H1 (cell line): ENCODE results near the gene CELF4.

ENCODE experiments used
- CEBPB ChIP-seq: IDR thresholded peaks from 2 replicates; pipeline ENCODE4 v1.6.1; 2012; ENCODE audit warnings: low read depth, low read length
- EZH2 ChIP-seq: fragments of 200-600 bp; sonication (generic); IDR thresholded peaks from 2 replicates; pipeline ENCODE4 v1.7.1; 2012; ENCODE audit warnings: low read depth, mild to moderate bottlenecking, moderate library complexity, low read length, inconsistent platforms; ENCODE audit not compliant: severe bottlenecking
- MAX ChIP-seq: IDR thresholded peaks from 2 replicates; pipeline ENCODE4 v1.6.1; 2012; ENCODE audit warnings: inconsistent platforms
- POLR2AphosphoS5 ChIP-seq: IDR thresholded peaks from 2 replicates; pipeline ENCODE4 v1.6.1; 2011; ENCODE audit warnings: low read depth, low read length
- YY1 ChIP-seq: IDR thresholded peaks from 2 replicates; pipeline ENCODE4 v1.6.1; 2011; ENCODE audit warnings: low read depth, mild to moderate bottlenecking, low read length
- TF ChIP-seq, protein P1 (sequence below), 3 experiments: IDR thresholded peaks; 1 replicate in 2 of 3; 2 replicates in 1 of 3; pipeline versions ENCODE4 v1.5.1 to v1.6.1; 2011; ENCODE audit warnings: low read length in 3 of 3, mild to moderate bottlenecking in 3 of 3, inconsistent platforms in 2 of 3, low read depth in 1 of 3, moderate library complexity in 1 of 3; ENCODE audit not compliant: insufficient read depth in 1 of 3; ENCODE audit errors: control extremely low read depth in 1 of 3

DNA sequence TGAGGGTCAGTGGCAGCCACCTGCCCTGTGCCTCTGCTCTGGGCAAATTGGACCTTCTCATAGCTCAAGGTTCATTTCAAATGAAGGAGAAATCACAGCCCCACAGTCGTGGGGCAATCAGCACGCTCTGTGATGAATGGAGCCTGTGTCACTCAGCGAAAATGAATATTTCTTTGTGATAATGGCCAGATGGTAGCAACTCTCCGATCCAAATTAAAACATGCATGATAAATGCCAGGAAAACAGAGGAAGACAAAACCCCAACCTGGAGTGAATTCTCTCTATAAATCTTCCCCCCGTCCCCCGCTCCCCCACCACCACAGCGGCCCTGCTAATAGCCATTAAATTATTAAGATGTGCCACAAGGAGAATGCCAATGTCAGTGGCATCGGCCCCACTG, 258.4 kb downstream of the CELF4 start:
- no peak for TF ChIP-seq YY1
- no peak for TF ChIP-seq MAX
- no peak for TF ChIP-seq POLR2AphosphoS5
- no peak for TF ChIP-seq CEBPB
- TF ChIP-seq EZH2: no peak
- TF ChIP-seq, protein P1, sequence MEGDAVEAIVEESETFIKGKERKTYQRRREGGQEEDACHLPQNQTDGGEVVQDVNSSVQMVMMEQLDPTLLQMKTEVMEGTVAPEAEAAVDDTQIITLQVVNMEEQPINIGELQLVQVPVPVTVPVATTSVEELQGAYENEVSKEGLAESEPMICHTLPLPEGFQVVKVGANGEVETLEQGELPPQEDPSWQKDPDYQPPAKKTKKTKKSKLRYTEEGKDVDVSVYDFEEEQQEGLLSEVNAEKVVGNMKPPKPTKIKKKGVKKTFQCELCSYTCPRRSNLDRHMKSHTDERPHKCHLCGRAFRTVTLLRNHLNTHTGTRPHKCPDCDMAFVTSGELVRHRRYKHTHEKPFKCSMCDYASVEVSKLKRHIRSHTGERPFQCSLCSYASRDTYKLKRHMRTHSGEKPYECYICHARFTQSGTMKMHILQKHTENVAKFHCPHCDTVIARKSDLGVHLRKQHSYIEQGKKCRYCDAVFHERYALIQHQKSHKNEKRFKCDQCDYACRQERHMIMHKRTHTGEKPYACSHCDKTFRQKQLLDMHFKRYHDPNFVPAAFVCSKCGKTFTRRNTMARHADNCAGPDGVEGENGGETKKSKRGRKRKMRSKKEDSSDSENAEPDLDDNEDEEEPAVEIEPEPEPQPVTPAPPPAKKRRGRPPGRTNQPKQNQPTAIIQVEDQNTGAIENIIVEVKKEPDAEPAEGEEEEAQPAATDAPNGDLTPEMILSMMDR (IDR thresholded peaks at IDR 0.05; ENCODE audit: control extremely low read depth in 1 of 3, insufficient read depth in 1 of 3, low read depth in 1 of 3, low read length in 3 of 3): no peak
